ENCODE measurements around the gene MRPL30. TPM values are rescaled to one million over a fixed set of nuclear protein-coding genes. Genes with fewer than 3 reads are reported as not detected.
A peak's percentile ranks its signal among the peaks of the same experiment; 100 is the strongest.

The MRPL30 gene
- total RNA-seq, 1 experiment from 2014 or later, result 25.6 TPM

DNA sequence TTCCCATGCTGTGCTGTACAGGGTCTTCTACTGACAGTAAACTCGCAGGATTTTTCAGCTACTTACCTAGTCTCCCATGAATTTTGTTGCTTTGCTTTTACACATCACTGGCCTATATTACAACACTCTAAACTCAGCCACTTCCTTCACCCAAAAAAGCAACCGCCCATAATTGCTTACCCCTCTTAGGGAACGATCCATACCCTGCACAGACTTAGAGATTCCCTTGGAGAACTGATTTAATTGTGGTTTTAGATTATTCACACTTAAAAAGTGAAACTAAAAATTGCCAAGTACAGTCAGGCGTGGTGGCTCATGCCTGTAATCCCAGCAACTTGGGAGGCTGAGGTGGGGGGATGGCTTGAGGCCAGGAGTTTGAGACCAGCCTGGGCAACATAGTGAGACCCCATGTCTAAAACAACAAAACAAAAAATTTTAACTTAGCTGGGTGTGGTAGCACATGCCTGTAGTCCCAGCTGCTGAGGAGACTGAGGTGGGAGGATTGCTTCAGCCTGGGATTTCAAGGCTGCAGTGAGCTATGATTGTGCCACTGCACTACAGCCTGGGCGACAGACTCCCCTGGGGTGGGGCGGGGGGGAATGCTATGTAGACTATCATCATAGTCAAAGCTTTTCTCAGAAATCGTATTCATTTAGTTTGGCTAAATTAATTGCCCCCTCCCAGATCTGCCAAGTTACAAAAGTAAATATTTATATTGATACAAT, 19.3 kb downstream of the MRPL30 start:
- CTCF ChIA-PET, result no interaction called here

More for the DNA sequence above, 19.3 kb downstream of the MRPL30 start:
- 0 out of 2 replicates have a peak, but pooled peaks have one; percentile 51 for ATAC-seq
- no peak overlapping the region for H3K4me3 ChIP-seq (ENCODE audit: low read depth in 2 of 2, low read length in 2 of 2)
- no peak for TF ChIP-seq TCF7L2 (IDR thresholded peaks at IDR 0.05; ENCODE audit: low read depth, low read length)
- TF ChIP-seq REST (IDR thresholded peaks at IDR 0.05; ENCODE audit: insufficient read depth in 1 of 2, low read depth in 2 of 2, low read length in 1 of 2), result no peak
- TF ChIP-seq SIN3A (IDR thresholded peaks at IDR 0.05; ENCODE audit: borderline replicate concordance, insufficient read depth, low read depth, low read length), result no peak
- no peak for TF ChIP-seq CTCF (IDR thresholded peaks at IDR 0.05)
- DNase-seq (ENCODE audit: low read depth, low spot score), result no peak
- POLR2A ChIA-PET, result no interaction called here
- H3K4me1 ChIP-seq (ENCODE audit: control insufficient read depth, insufficient read depth, low read length), result no peaks in the 10 kb centered on the region
- no peaks in the 10 kb centered on the region for H3K9me3 ChIP-seq (ENCODE audit: control insufficient read depth, insufficient read depth, low read depth, low read length)
- intact Hi-C loops (cut with micrococcal nuclease; ENCODE audit: unreplicated experiment), result no loop called here
- no peaks in the 10 kb centered on the region for H3K27me3 ChIP-seq (ENCODE audit: control insufficient read depth, insufficient read depth, low read length)
- BruUV-seq (replicated peaks), result no TSS peak
- in situ Hi-C loops (cut with HindIII; ENCODE audit: low pct_unique_long_range_greater_than_20kb, low sequenced_read_pairs), result no loop called here
- H3K36me3 ChIP-seq (ENCODE audit: control insufficient read depth, insufficient read depth, low read length), result 0 out of 2 replicates have a peak, but pooled peaks cover under 1% of the 10 kb centered on the region
- H3K27ac ChIP-seq (ENCODE audit: low read length), result no peak overlapping the region
